ENCODE data around the gene USP3.

- TF ChIP-seq, protein P1, sequence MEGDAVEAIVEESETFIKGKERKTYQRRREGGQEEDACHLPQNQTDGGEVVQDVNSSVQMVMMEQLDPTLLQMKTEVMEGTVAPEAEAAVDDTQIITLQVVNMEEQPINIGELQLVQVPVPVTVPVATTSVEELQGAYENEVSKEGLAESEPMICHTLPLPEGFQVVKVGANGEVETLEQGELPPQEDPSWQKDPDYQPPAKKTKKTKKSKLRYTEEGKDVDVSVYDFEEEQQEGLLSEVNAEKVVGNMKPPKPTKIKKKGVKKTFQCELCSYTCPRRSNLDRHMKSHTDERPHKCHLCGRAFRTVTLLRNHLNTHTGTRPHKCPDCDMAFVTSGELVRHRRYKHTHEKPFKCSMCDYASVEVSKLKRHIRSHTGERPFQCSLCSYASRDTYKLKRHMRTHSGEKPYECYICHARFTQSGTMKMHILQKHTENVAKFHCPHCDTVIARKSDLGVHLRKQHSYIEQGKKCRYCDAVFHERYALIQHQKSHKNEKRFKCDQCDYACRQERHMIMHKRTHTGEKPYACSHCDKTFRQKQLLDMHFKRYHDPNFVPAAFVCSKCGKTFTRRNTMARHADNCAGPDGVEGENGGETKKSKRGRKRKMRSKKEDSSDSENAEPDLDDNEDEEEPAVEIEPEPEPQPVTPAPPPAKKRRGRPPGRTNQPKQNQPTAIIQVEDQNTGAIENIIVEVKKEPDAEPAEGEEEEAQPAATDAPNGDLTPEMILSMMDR (IDR thresholded peaks at IDR 0.05): no peak
- TF ChIP-seq POLR2AphosphoS5 (IDR thresholded peaks at IDR 0.05) (no peak), POLR2A (IDR thresholded peaks at IDR 0.05) (no peak)
Observed at GRCh38 chr15:63482874-63483323, 21.5 kb upstream of the USP3 start.
